HepG2 (cell line): ENCODE data around the gene DOCK1. TPM values are rescaled to one million over a fixed set of nuclear protein-coding genes. Genes with fewer than 3 reads are reported as not detected.

Experiments
- ATAC-seq: fragments of 200-7000 bp; cut with Tn5 transposase; 3 replicates; pipeline ENCODE4 v1.9.1; 2020; ENCODE audit warnings: mild to moderate bottlenecking, moderate library complexity
- BruUV-seq: library from RNA; stranded (reverse); fragments of 400-500 nt; replicated peaks from 2 replicates; lab custom pipeline; 2021; lab: Mats Ljungman, UMichigan
- CTCF ChIA-PET: fragments of 300-600 bp; formaldehyde crosslinking; extraction: SDS; loops from one replicate; lab custom pipeline; 2021; ENCODE audit warnings: low total read pairs, inconsistent platforms, low intra/inter-chr PET ratio; lab: Yijun Ruan, JAX
- POLR2A ChIA-PET: fragments of 350-600 bp; sonication (Branson Sonifier 250); formaldehyde crosslinking; loops from one replicate; lab custom pipeline; 2020; ENCODE audit warnings: antibody characterized with exemption, inconsistent platforms; lab: Yijun Ruan, JAX
- DNase-seq: peaks from one replicate; pipeline ENCODE4 v3.0.0-alpha.2; 2015; ENCODE audit warnings: low spot score
- FAIRE-seq: peaks from 3 replicates; lab custom pipeline; 2011; peaks lifted over from hg19 to GRCh38; lab: Jason Lieb, UNC
- H2AFZ ChIP-seq: one replicate; pipeline ENCODE4 v1.6.1; 2011; ENCODE audit warnings: low read length, inconsistent platforms
- H3K27ac ChIP-seq: fragments of 300-600 bp; 3 replicates; pipeline ENCODE4 v1.8.0; 2011; ENCODE audit warnings: mixed run types, mild to moderate bottlenecking, mixed read lengths, low read length, inconsistent platforms; ENCODE audit not compliant: insufficient read depth; ENCODE audit errors: extremely low read length
- H3K27me3 ChIP-seq, 2 experiments: fragments of 200-600 bp in 1 of 2; 2 replicates in 1 of 2; 3 replicates in 1 of 2; pipeline versions ENCODE4 v1.6.0 to v1.8.0; 2011; ENCODE audit warnings: low read length in 2 of 2, mild to moderate bottlenecking in 2 of 2, moderate library complexity in 2 of 2, inconsistent platforms in 1 of 2; ENCODE audit not compliant: insufficient read depth in 2 of 2, control insufficient read depth in 1 of 2
- H3K36me3 ChIP-seq, 2 experiments: fragments of 200-600 bp in 1 of 2; replicated peaks in 1 of 2; 2 replicates in 1 of 2; 3 replicates in 1 of 2; pipeline versions ENCODE4 v1.5.1 to v1.8.0; 2011; ENCODE audit warnings: low read length in 2 of 2, inconsistent platforms in 1 of 2; ENCODE audit not compliant: insufficient read depth in 2 of 2, control insufficient read depth in 1 of 2
- H3K4me1 ChIP-seq: 2 replicates; pipeline ENCODE4 v1.5.1; 2012; ENCODE audit warnings: low read length, inconsistent platforms; ENCODE audit not compliant: insufficient read depth
- H3K4me2 ChIP-seq: 2 replicates; pipeline ENCODE4 v1.6.0; 2011; ENCODE audit warnings: low read depth, low read length, inconsistent platforms
- H3K4me3 ChIP-seq, 3 experiments: fragments of 200-600 bp in 1 of 3; sonication (generic), shearing (Covaris generic) in 1 of 3; replicated peaks in 1 of 3; 2 replicates each; pipeline ENCODE4 v1.5.1; 2011 to 2016; ENCODE audit warnings: low read length in 3 of 3, inconsistent platforms in 2 of 3, low read depth in 2 of 3, mild to moderate bottlenecking in 2 of 3, control low read depth in 1 of 3, mixed read lengths in 1 of 3; ENCODE audit not compliant: insufficient read depth in 1 of 3
- H3K79me2 ChIP-seq: one replicate; pipeline ENCODE4 v1.6.1; 2011; ENCODE audit warnings: low read length, inconsistent platforms; ENCODE audit not compliant: insufficient read depth
- H3K9ac ChIP-seq: 2 replicates; pipeline ENCODE4 v1.6.0; 2011; ENCODE audit warnings: mild to moderate bottlenecking, low read depth, low read length, inconsistent platforms; ENCODE audit not compliant: insufficient read depth
- H3K9me3 ChIP-seq: 2 replicates; pipeline ENCODE4 v1.5.1; 2012; ENCODE audit warnings: mild to moderate bottlenecking, low read length
- H4K20me1 ChIP-seq: 2 replicates; pipeline ENCODE4 v1.6.0; 2011; ENCODE audit warnings: inconsistent platforms, mild to moderate bottlenecking, low read length, moderate library complexity; ENCODE audit not compliant: insufficient read depth
- DBP ChIP-seq: sonication (generic); formaldehyde crosslinking; IDR thresholded peaks from 2 replicates; pipeline ENCODE4 v1.4.0; 2020; ENCODE audit warnings: missing genetic modification reagents; ENCODE audit errors: not compliant biosample characterization
- E2F2 ChIP-seq: sonication (generic); formaldehyde crosslinking; IDR thresholded peaks from 2 replicates; pipeline ENCODE4 v1.4.0; 2020; ENCODE audit warnings: missing genetic modification reagents, borderline replicate concordance
- GPBP1L1 ChIP-seq: sonication (generic); formaldehyde crosslinking; IDR thresholded peaks from 2 replicates; pipeline ENCODE4 v1.5.0; 2020; ENCODE audit warnings: mild to moderate bottlenecking, missing genetic modification reagents
- IRX3 ChIP-seq: sonication (generic); formaldehyde crosslinking; IDR thresholded peaks from 2 replicates; pipeline ENCODE4 v1.8.1; 2023; ENCODE audit warnings: mild to moderate bottlenecking, low read depth, missing genetic modification reagents, borderline replicate concordance
- JUND ChIP-seq: sonication (generic); formaldehyde crosslinking; IDR thresholded peaks from 2 replicates; pipeline ENCODE4 v1.8.0; 2022; ENCODE audit warnings: mild to moderate bottlenecking, missing genetic modification reagents
- PRDM4 ChIP-seq: sonication (generic); formaldehyde crosslinking; IDR thresholded peaks from 2 replicates; pipeline ENCODE4 v1.9.0; 2021; ENCODE audit warnings: missing genetic modification reagents, borderline replicate concordance
- THAP11 ChIP-seq: IDR thresholded peaks from 2 replicates; pipeline ENCODE4 v1.6.1; 2016; ENCODE audit warnings: missing biosample characterization, missing genetic modification reagents
- XBP1 ChIP-seq: sonication (generic); formaldehyde crosslinking; IDR thresholded peaks from 2 replicates; pipeline ENCODE4 v1.5.0; 2020; ENCODE audit warnings: missing genetic modification reagents
- ZFP62 ChIP-seq: sonication (generic); formaldehyde crosslinking; IDR thresholded peaks from 2 replicates; pipeline ENCODE4 v1.4.0; 2020; ENCODE audit warnings: missing genetic modification reagents
- ZNF574 ChIP-seq: sonication (generic); formaldehyde crosslinking; IDR thresholded peaks from 2 replicates; pipeline ENCODE4 v1.4.0; 2020; ENCODE audit warnings: missing genetic modification reagents
- ZNF816 ChIP-seq: sonication (generic); formaldehyde crosslinking; IDR thresholded peaks from 2 replicates; pipeline ENCODE4 v1.8.0; 2022; ENCODE audit warnings: missing genetic modification reagents, mild to moderate bottlenecking, borderline replicate concordance
- ZUFSP ChIP-seq: sonication (generic); formaldehyde crosslinking; IDR thresholded peaks from 2 replicates; pipeline ENCODE4 v1.9.0; 2021; ENCODE audit warnings: missing genetic modification reagents, mild to moderate bottlenecking, borderline replicate concordance
- WGBS: methylation state at CpG from one replicate; pipeline ENCODE4 v1.1.6; 2017; ENCODE audit warnings: low lambda C conversion rate; 5-methylcytosine and 5-hydroxymethylcytosine counted together
- in situ Hi-C: cut with HindIII; loops from 2 replicates; pipeline ENCODE4 v1.10.0; 2017; ENCODE audit warnings: low pct_unique_long_range_greater_than_20kb; ENCODE audit not compliant: extremely low pct_ligation_motif_present
- intact Hi-C: fragments of 100-400 bp; cut with micrococcal nuclease; formaldehyde crosslinking; loops from one replicate; pipeline ENCODE4 v1.10.0; 2022; ENCODE audit not compliant: unreplicated experiment
- polyA plus RNA-seq, 8 experiments: library from polyadenylated mRNA; depleted of rRNA in 3 of 8; stranded (reverse) in 7 of 8; unstranded in 1 of 8; fragments of >200 nt; fragmentation: Illumina TruSeq in 4 of 8; extraction: Trizol in 4 of 8; gene quantifications; 2 replicates each; pipeline versions ENCODE4 v1.2.1 to v1.2.3, GENCODE V29; 2011 to 2016; ENCODE audit warnings: low read depth in 4 of 8, missing spikeins in 1 of 8, mixed read lengths in 1 of 8; ENCODE audit not compliant: insufficient read depth in 1 of 8
- total RNA-seq, 5 experiments: library from RNA; depleted of rRNA; stranded (reverse); fragments of >200 nt; fragmentation: Illumina TruSeq; extraction: Trizol; gene quantifications; 2 replicates each; pipeline ENCODE4 v1.2.3, GENCODE V29; 2016; ENCODE audit warnings: low read depth in 1 of 5

The DOCK1 gene
- total and polyA plus RNA-seq, 2 of the 13 experiments (the other 11 are each of a cell fraction or from before 2014, with no cell fraction given), result 8.3 to 25.5 TPM

GRCh38 chr10:127353544-127353943, 448.3 kb downstream of the DOCK1 start:
- 96% methylated on average over 10 of the region's 13 CpGs for WGBS
- Histone ChIP-seq H3K79me2 (no peaks in the 10 kb centered on the region), H2AFZ (no peak overlapping the region), H3K9me3 (no peaks in the 10 kb centered on the region), H4K20me1 (no peaks in the 10 kb centered on the region), H3K4me3 (no peak overlapping the region), H3K36me3 (peaks cover 0 to 10% of the 10 kb centered on the region in 2 experiments; a peak in 2 of 5 replicates), H3K9ac (no peak overlapping the region), H3K27me3 (no peaks in the 10 kb centered on the region), H3K4me2 (no peak overlapping the region), H3K4me1 (no peaks in the 10 kb centered on the region), H3K27ac (no peak overlapping the region)
- ChIA-PET CTCF (no interaction called here), POLR2A (no interaction called here)
- no peak for ATAC-seq
- in situ Hi-C loops, result no loop called here
- no peak for FAIRE-seq
- intact Hi-C loops, result no loop called here
- DNase-seq, result no peak
- no TSS peak for BruUV-seq
- TF ChIP-seq DBP, result no peak
- no peak for TF ChIP-seq ZFP62 (CRISPR knock-in tag)
- TF ChIP-seq ZNF816, result no peak
- no peak for TF ChIP-seq GPBP1L1 (CRISPR knock-in tag)
- no peak for TF ChIP-seq ZUFSP
- no peak for TF ChIP-seq THAP11
- TF ChIP-seq ZNF574 (CRISPR knock-in tag), result no peak
- TF ChIP-seq JUND, result no peak
- no peak for TF ChIP-seq IRX3 (CRISPR knock-in tag)
- TF ChIP-seq XBP1 (CRISPR knock-in tag), result no peak
- TF ChIP-seq E2F2 (CRISPR knock-in tag), result no peak
- TF ChIP-seq PRDM4, result no peak
